Urinary bladder (tissue), 4 donors: ENCODE results near the gene PCTP. TPM values are rescaled to one million over a fixed set of nuclear protein-coding genes. Genes with fewer than 3 reads are reported as not detected.

Experiments used
- DNase-seq: peaks from one replicate; pipeline ENCODE4 v3.0.0-alpha.2; 2015; ENCODE audit errors: extremely low spot score
- H3K27ac ChIP-seq: one replicate; pipeline ENCODE4 v1.5.1; 2013; ENCODE audit warnings: low read depth, mild to moderate bottlenecking, moderate library complexity
- H3K36me3 ChIP-seq: one replicate; pipeline ENCODE4 v1.6.1; 2013; ENCODE audit warnings: mild to moderate bottlenecking, moderate library complexity; ENCODE audit not compliant: insufficient read depth
- H3K4me1 ChIP-seq: one replicate; pipeline ENCODE4 v1.6.1; 2013; ENCODE audit warnings: mild to moderate bottlenecking, moderate library complexity; ENCODE audit not compliant: insufficient read depth
- H3K4me3 ChIP-seq: one replicate; pipeline ENCODE4 v1.5.1; 2013; ENCODE audit warnings: low read depth, low read length
- WGBS: extraction: QIAGEN DNeasy Blood & Tissue Kit; methylation state at CpG from one replicate; pipeline ENCODE4 v1.1.7; 2013; 5-methylcytosine and 5-hydroxymethylcytosine counted together
- polyA plus RNA-seq: library from polyadenylated mRNA; stranded (reverse); fragments of 200-250 nt; gene quantifications from one replicate; pipeline ENCODE4 v1.2.3, GENCODE V29; 2013
- total RNA-seq: library from RNA; depleted of rRNA; stranded (reverse); fragments of >200 nt; gene quantifications from one replicate; pipeline ENCODE4 v1.2.3, GENCODE V29; 2014
- donor health status: healthy with polysubstance abuse.
- donor health status: healthy.

PCTP gene
- total and polyA plus RNA-seq, 2 donors = 16.7 to 20.0 TPM

DNA sequence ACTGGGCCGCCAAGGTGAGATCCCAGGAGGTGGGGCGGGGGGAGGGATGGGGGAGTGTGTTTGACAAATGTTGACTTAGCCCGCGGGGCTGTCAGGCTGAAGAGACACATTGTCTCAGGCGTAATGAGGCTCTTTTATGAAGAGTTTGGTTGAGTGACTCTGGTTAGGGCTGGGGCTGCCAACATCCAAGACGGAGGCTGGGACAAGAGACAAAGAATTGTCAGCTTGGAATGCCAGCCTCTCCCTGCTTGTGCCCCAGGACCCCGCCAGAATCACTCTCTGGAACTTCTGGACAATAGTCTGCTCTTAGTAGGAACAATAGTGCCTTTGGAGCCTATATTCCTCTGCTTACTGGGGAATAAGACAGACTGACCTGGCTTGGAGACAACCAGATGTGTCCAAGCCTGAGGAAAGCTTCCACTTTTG is 24.0 kb downstream of the PCTP start:
- no peak overlapping the region for H3K4me3 ChIP-seq
- WGBS = 85% methylated on average over 7 of the region's 7 CpGs
- no peaks in the 10 kb centered on the region for H3K36me3 ChIP-seq

DNA sequence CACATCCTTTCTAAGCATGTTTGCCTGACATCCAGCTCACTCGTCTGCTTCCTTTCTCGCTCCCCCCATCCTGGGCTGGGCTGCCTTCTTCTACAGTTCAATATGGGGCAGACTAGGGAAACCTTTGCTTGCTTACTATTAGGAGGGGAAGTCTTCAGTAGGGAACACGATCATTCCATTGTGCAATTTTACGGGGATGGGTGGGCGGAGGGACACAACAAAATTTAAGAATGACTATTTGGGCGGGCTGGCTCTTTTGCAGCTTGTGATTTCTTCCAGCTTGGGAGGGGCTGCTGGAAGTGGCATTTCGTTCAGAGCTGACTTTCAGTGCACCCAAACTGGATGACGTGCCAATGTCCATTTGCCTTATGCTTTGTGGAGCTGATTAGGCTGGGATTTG is 25.4 kb downstream of the PCTP start:
- Histone ChIP-seq H3K36me3 (no peaks in the 10 kb centered on the region), H3K4me1 (no peaks in the 10 kb centered on the region), H3K4me3 (no peak overlapping the region), H3K27ac (no peak overlapping the region)
- 83% methylated on average over 8 of the region's 8 CpGs for WGBS
- DNase-seq = no peak

More for the DNA sequence above, 24.0 kb downstream of the PCTP start:
- Histone ChIP-seq H3K27ac (no peak overlapping the region), H3K4me1 (no peaks in the 10 kb centered on the region)
- no peak for DNase-seq

DNA sequence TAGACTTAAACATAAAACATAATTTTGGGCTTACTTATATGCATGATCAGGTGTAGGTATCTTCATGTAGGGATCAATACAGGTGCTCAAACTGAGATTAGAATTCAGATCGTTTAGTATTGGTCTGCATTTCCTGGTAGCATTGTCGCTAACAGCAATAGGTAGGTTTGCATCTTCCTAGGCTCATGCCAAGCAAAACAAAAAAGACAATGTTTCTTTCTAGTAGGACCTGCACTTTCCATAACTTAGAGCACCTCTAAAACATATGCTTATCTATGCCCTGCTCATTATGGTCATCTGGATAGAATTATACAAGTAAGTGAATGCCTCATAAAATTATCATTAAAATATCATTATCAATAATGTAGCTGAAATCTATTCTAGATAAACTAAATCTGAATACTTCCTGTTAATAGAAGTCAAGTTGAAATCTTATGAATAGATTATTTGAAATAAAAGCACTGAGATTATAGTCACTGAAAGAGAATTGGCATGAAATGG is 26.7 kb downstream of the PCTP start:
- H3K27ac ChIP-seq = no peak overlapping the region
- WGBS = 55% methylated on average over 2 of the region's 2 CpGs
- H3K4me1 ChIP-seq = no peaks in the 10 kb centered on the region
- DNase-seq = no peak
- no peaks in the 10 kb centered on the region for H3K36me3 ChIP-seq
- H3K4me3 ChIP-seq = no peak overlapping the region

DNA sequence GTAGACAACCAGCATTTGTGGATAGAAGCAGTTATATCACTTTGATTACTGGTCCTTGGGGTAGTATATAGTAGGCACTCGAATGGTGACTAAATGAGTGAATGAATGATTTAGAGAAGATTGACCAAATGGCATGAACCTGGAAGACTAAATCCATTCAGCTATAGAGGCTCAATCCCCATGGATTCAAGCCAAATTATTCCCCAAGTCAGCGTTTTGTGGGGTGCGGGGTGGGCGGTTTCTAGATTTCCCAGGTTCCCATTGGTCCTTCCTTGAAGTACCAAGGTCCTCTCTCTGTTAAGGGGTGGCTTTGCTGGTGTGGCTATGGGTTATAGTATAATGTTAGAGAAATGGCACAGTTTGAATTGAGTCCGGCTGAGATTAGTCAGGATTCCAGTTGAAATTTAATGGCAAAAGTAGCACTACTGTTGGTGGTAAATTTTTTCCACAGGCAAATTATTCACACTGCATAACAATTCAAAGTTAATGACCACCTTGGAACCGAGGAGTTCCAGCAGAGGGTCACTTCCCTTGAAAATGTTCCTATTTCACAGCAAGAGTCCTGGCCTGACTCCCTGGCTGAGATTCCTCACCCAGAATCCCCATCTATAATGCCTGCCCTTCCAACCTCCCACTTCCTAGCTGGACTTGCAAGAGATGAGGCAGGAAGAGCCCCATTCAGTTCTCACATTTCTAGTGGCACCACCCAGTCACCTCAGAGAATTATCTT is 27.7 kb downstream of the PCTP start:
- 90% methylated on average over 6 of the region's 6 CpGs for WGBS
- H3K36me3 ChIP-seq = no peaks in the 10 kb centered on the region
- H3K27ac ChIP-seq = no peak overlapping the region
- no peaks in the 10 kb centered on the region for H3K4me1 ChIP-seq
- no peak overlapping the region for H3K4me3 ChIP-seq
- no peak for DNase-seq

DNA sequence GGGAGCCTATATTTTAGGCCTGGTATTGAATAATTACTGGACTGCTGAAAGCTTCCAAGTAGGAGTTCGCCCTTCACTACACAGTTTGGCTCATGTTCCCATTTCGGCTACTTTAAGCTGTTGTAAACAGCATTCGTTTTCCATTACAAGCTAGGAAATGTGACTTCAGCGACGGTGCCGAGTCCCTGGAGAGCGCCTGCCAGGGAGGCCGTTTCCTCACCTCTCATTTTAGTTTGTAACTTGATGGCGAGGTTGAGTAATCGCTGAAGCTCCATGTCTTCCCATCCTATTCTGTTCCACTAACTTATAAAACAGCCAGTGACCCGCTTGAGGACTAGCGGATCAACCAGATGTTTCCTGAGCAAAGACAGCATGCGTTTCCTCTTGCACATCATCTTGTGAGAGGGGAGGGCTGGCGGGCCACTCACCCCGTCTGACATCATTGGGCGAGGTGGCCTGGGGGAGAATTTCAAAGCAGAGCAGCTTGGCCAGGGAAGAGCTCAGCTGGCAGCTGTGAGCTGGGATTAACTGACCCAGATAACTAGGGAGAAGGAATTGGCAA is 32.9 kb downstream of the PCTP start:
- H3K36me3 ChIP-seq = no peaks in the 10 kb centered on the region
- WGBS = 30% methylated on average over 16 of the region's 16 CpGs
- peak overlapping the region; percentile 87 for H3K27ac ChIP-seq
- DNase-seq = peak; percentile 35
- H3K4me1 ChIP-seq = no peaks in the 10 kb centered on the region
- no peak overlapping the region for H3K4me3 ChIP-seq

DNA sequence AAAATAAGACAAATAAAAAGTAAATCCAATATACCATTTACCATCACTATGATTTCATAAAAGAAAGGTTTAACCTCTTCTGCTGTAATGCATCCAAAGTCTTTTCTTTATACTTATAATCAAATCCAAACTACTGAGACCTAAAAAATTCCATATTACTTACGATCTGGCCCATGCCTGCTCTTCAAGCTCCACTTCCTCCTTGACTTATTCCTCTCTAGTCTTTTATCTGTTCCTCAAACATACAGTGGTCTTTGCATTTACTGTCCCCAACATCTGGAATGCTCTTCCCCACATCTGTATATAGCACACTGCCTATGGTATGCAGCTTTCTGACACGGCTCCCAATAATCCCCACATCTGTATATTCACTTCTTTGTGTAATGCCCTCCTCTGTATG is 33.8 kb downstream of the PCTP start:
- no peak for DNase-seq
- Histone ChIP-seq H3K4me1 (no peaks in the 10 kb centered on the region), H3K27ac (peak overlapping the region; percentile 38), H3K4me3 (no peak overlapping the region), H3K36me3 (no peaks in the 10 kb centered on the region)
- 31% methylated on average over 2 of the region's 2 CpGs for WGBS

DNA sequence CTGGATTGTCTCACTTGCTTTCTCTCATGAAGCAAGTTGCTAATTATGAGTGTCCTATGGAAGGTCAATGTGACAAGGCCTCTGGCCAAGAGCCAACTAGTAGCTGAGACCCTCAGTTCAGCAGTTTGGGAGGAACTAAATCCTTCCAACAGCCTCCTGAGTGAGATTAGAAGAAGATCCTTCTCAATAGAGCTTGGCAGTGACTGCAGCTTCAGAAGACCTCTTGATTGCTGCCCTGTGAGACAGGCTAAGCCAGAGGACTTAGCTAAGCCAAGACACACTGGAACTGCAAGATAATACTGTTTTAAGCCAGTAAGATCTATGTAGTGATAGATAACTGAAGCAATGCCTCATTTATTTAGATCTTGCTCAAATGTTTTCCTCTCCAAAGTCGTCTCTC is 34.3 kb downstream of the PCTP start:
- DNase-seq = no peak
- no peak overlapping the region for H3K4me3 ChIP-seq
- H3K4me1 ChIP-seq = no peaks in the 10 kb centered on the region
- no peaks in the 10 kb centered on the region for H3K36me3 ChIP-seq
- peak overlapping the region; percentile 41 for H3K27ac ChIP-seq
- WGBS = 22% methylated on average over 1 of the region's 1 CpG

DNA sequence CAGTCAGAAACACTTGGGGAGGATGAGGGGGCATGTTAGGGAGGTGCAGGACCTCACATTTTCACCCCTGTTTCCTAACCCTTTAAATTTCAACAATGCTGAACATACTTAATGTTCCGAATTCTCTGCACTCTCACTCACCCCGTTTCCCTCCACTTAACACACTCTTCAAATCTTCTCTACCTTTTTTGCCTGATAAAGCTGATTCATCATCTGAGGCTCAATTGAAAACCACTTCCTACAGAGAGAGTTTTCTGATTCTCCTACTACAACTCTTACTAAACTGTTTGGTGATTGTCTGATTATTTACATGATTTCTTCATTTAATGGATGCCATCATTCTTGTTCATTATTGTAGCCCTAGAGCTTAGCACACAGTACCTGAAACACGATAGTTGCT is 42.4 kb downstream of the PCTP start:
- Histone ChIP-seq H3K4me3 (no peak overlapping the region), H3K27ac (no peak overlapping the region), H3K36me3 (no peaks in the 10 kb centered on the region), H3K4me1 (no peaks in the 10 kb centered on the region)
- DNase-seq = no peak
- WGBS = 92% methylated on average over 3 of the region's 3 CpGs

DNA sequence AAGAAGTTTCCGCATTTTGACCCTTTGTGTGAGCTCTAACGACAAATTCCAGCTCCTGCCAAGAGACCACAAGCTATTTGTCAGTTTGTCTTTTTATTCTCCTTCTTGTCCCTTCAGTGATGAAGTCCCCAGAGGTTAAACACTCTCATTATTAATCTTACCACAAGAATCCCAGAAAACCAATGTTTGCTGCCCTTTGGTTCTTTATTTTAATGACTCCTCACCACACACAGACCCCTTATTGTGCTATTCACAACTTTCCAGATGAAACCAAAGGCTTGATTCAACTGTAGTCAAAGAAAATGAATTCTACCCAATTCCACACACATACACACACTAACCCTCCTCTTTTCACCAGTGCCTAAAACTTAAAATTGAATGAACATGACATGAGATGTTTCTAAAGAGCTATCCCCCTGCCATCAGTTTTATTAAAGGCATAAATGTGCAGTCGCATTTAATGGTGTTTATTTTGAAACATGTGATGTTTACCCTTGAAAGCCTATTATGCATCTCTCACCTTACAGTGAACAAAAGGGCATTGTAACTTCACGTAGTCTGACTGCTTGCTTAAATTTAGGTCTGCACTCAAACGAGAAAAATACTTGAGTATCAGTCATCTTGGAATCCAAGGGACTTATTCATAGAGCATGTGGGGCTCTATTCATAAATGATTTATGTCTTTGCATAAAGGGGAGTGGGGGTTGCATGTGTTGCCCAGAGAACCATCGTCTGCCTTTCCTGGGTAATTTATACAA is 44.1 kb downstream of the PCTP start:
- Histone ChIP-seq H3K36me3 (no peaks in the 10 kb centered on the region), H3K27ac (no peak overlapping the region), H3K4me3 (no peak overlapping the region), H3K4me1 (no peaks in the 10 kb centered on the region)
- DNase-seq = no peak
- WGBS = 65% methylated on average over 6 of the region's 6 CpGs

DNA sequence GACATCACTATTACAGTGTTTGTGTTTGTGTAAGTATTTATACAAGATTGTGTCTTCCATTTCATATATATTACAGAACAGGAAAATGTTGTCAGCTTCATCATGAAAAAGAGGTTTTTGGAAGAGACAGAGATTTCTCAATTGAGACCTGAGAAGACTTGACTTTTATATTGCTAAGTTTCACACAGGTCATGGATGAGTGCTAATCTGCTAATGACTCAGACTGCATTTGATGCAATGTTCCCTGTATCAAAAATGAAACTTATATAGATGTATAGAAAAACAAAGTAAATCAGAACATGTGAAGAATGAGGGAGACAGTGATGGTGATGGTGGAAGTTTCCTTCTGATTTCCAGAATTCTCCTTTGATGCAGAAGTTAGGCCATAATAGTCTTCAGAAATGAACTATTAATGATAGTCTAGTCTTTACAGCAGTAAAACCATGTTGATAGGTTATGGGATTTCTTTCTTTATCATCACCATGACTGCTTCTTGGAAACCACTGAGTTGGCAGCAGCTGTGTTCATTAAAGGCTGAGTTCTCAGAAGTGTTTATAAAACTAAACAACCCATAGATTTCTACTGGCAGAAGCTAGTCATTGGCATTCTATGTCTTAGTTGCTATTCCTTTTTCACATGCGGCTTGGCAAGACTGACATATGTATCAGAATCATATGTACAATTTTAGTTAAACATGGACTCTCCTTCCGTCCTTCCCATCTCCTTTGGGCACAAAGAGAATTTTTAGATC is 56.1 kb downstream of the PCTP start:
- Histone ChIP-seq H3K36me3 (no peaks in the 10 kb centered on the region), H3K27ac (no peak overlapping the region), H3K4me1 (no peaks in the 10 kb centered on the region), H3K4me3 (no peak overlapping the region)
- 89% methylated on average over 2 of the region's 2 CpGs for WGBS
- no peak for DNase-seq

DNA sequence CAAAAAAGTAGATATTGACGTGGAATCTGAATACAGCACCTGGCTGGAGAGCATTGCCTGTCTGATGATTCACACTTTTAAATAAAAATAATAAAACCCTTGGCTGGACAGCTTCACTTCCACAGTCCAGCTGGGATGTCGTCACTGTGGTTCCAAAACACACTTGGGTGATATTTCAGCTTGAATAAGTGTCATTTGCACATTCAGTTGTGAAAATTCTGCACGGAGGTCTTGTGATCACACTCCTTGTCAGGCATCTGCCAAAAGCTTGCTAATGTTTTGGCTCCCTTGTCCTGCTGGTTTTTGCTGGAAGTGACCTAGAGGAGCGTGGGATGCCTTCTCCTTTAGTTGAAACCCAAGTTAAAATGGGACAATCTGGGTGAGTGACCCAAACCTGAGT is 60.7 kb downstream of the PCTP start:
- 76% methylated on average over 4 of the region's 4 CpGs for WGBS
- Histone ChIP-seq H3K4me3 (no peak overlapping the region), H3K27ac (no peak overlapping the region), H3K4me1 (no peaks in the 10 kb centered on the region), H3K36me3 (no peaks in the 10 kb centered on the region)
- no peak for DNase-seq

DNA sequence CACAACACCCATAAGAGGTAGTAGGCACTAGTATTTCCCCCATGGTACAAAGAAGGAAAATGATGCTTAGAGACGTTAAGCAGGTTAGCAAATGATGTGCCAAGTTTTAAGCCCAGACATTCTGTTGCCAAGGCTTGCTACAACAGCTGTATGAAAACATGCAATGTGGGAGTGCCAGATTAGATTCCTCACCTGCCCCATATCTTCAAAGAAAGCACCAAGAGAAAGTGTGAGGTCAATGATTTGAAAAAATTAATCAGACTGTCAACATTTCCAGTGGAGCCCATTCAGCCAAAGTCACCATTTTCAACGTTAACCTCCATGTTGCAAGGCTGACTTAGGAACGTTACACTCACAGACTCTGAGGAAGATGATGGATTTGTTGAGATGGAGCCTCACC is 61.5 kb downstream of the PCTP start:
- Histone ChIP-seq H3K4me3 (no peak overlapping the region), H3K36me3 (no peaks in the 10 kb centered on the region), H3K4me1 (no peaks in the 10 kb centered on the region), H3K27ac (no peak overlapping the region)
- 60% methylated on average over 3 of the region's 3 CpGs for WGBS
- no peak for DNase-seq

DNA sequence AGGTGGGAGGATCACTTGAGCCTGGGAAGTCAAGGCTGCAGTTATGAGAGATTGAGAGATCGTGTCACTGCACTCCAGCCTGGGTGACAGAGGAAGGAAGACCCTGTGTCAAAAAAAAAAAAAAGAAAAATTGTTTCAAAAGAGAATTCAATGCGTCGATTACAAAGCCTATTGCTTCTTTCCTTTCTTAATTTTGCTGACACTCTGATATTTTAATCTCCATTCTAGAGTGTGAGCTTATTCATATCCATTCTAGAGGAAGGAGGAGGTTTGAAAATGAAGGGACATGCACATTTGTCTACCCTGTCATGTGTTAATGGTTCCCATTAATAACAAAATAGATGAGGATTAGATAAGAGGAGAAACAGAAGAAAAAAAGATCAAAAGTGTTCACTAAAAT is 63.1 kb downstream of the PCTP start:
- H3K4me1 ChIP-seq = no peaks in the 10 kb centered on the region
- no peaks in the 10 kb centered on the region for H3K36me3 ChIP-seq
- WGBS = 90% methylated on average over 3 of the region's 3 CpGs
- DNase-seq = no peak
- H3K4me3 ChIP-seq = no peak overlapping the region
- H3K27ac ChIP-seq = no peak overlapping the region
